ENCODE results near the gene UBAC1.

DNA sequence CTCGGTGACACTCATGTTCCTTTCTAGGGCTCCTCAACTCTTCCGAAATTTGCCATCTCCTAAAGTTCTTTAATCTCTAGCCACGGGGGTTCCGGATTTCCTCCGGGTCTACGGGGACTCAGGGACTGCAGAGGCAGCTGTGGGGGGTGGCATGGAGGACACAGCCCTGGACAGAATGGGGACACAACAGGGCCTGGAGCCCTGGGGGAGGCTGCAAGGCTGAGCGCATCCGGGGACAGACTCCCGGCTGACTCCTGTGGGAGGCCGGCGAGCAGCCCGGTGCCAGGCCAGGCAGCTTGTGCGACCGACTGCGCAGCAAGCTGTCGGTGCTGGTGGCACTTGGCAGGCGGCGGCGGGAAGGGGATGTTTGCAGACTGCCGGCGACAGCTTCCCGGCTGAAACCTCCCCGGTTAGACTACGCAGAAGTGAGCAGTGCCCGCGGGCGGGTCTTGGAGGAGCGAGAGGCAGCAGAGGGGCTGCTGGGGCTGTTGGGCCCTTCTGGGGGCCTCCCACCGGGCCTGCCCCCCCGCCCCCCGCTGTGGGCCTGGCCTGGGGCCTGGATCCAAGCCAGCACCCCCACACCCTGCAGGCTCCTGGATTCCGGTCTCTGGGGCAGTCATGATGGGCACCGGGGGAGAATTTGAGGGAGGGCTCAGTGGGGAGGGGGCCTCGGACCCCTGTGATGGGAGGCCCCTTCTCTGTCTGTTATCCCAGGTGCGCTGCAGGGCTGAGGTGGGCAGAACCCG, 28.7 kb upstream of the UBAC1 start:
- TF ChIP-seq, protein P1, sequence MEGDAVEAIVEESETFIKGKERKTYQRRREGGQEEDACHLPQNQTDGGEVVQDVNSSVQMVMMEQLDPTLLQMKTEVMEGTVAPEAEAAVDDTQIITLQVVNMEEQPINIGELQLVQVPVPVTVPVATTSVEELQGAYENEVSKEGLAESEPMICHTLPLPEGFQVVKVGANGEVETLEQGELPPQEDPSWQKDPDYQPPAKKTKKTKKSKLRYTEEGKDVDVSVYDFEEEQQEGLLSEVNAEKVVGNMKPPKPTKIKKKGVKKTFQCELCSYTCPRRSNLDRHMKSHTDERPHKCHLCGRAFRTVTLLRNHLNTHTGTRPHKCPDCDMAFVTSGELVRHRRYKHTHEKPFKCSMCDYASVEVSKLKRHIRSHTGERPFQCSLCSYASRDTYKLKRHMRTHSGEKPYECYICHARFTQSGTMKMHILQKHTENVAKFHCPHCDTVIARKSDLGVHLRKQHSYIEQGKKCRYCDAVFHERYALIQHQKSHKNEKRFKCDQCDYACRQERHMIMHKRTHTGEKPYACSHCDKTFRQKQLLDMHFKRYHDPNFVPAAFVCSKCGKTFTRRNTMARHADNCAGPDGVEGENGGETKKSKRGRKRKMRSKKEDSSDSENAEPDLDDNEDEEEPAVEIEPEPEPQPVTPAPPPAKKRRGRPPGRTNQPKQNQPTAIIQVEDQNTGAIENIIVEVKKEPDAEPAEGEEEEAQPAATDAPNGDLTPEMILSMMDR (IDR thresholded peaks at IDR 0.05 in 4 of 5, conservative IDR thresholded peaks at IDR 0.05 in 1 of 5) = no peak
- TF ChIP-seq POLR2A (IDR thresholded peaks at IDR 0.05) = no peak

Data from gastrocnemius medialis (tissue), 4 donors.